ENCODE data around the gene AKAP6. TPM values are rescaled to one million over a fixed set of nuclear protein-coding genes. Genes with fewer than 3 reads are reported as not detected.

The AKAP6 gene
- total RNA-seq, 2 experiments from 2014 or later, result 0.13 to 0.72 TPM

- H3K4me2 ChIP-seq (ENCODE audit: low read length), result no peak overlapping the region
- BruUV-seq (replicated peaks), result no TSS peak
- TF ChIP-seq EZH2phosphoT487 (IDR thresholded peaks at IDR 0.05; ENCODE audit: borderline replicate concordance, low read depth, low read length), result no peak
- TF ChIP-seq CTCF (conservative IDR thresholded peaks at IDR 0.05; ENCODE audit: low read length), result no peak
Observed at GRCh38 chr14:32627545-32628298, 298.6 kb downstream of the AKAP6 start.

GRCh38 chr14:32629236-32629635, 300.1 kb downstream of the AKAP6 start:
- Histone ChIP-seq H3K79me2 (ENCODE audit: insufficient read depth, low read depth, low read length) (no peaks in the 10 kb centered on the region), H4K20me1 (ENCODE audit: insufficient read depth, low read length) (no peaks in the 10 kb centered on the region), H3K9me3 (ENCODE audit: low read length) (no peaks in the 10 kb centered on the region), H3K4me1 (ENCODE audit: insufficient read depth, low read length, poor library complexity, severe bottlenecking) (no peaks in the 10 kb centered on the region), H3K27ac (ENCODE audit: low read depth, low read length, poor library complexity, severe bottlenecking) (no peak overlapping the region), H3K4me3 (ENCODE audit: low read depth, low read length, poor library complexity, severe bottlenecking) (no peak overlapping the region), H3K9me2 (ENCODE audit: insufficient read depth, low read length) (no peaks in the 10 kb centered on the region; the same call in 1 of the 2 replicates), H2AFZ (ENCODE audit: low read length) (no peak overlapping the region), H3K4me2 (ENCODE audit: low read length) (no peak overlapping the region), H3K36me3 (ENCODE audit: insufficient read depth, low read length) (no peaks in the 10 kb centered on the region)
- BruUV-seq (replicated peaks), result no TSS peak
- no peak for DNase-seq (ENCODE audit: low spot score)
- ChIA-PET POLR2A (interaction anchor here (0.6 to 1.3 kb wide), 4 partner anchors 11 to 1590 kb away, joined by 3 to 7 read pairs (median 4); no protein-coding TSS in a partner anchor), CTCF (ENCODE audit: unreplicated experiment) (no interaction called here)
- intact Hi-C loops (cut with micrococcal nuclease; ENCODE audit: unreplicated experiment), result no loop called here
- TF ChIP-seq EZH2phosphoT487 (IDR thresholded peaks at IDR 0.05; ENCODE audit: borderline replicate concordance, low read depth, low read length), result no peak
- TF ChIP-seq CTCF (conservative IDR thresholded peaks at IDR 0.05; ENCODE audit: low read length), result no peak

More at GRCh38 chr14:32627545-32628298, 298.6 kb downstream of the AKAP6 start:
- H3K36me3 ChIP-seq (ENCODE audit: insufficient read depth, low read length), result no peaks in the 10 kb centered on the region
- ChIA-PET CTCF (ENCODE audit: unreplicated experiment) (no interaction called here), POLR2A (interaction anchor here (0.5 to 1.3 kb wide), 2 partner anchors 10 to 16 kb away, joined by 3 read pairs; no protein-coding TSS in a partner anchor)
- no peaks in the 10 kb centered on the region; the same call in 1 of the 2 replicates for H3K9me2 ChIP-seq (ENCODE audit: insufficient read depth, low read length)
- intact Hi-C loops (cut with micrococcal nuclease; ENCODE audit: unreplicated experiment), result no loop called here
- H4K20me1 ChIP-seq (ENCODE audit: insufficient read depth, low read length), result no peaks in the 10 kb centered on the region
- no peaks in the 10 kb centered on the region for H3K9me3 ChIP-seq (ENCODE audit: low read length)
- no peak for DNase-seq (ENCODE audit: low spot score)
- no peak overlapping the region for H3K4me3 ChIP-seq (ENCODE audit: low read depth, low read length, poor library complexity, severe bottlenecking)
- H3K4me1 ChIP-seq (ENCODE audit: insufficient read depth, low read length, poor library complexity, severe bottlenecking), result peaks cover 4% of the 10 kb centered on the region
- H3K79me2 ChIP-seq (ENCODE audit: insufficient read depth, low read depth, low read length), result no peaks in the 10 kb centered on the region
- no peak overlapping the region for H3K27ac ChIP-seq (ENCODE audit: low read depth, low read length, poor library complexity, severe bottlenecking)
- H2AFZ ChIP-seq (ENCODE audit: low read length), result no peak overlapping the region

GRCh38 chr14:32630701-32631100, 301.6 kb downstream of the AKAP6 start:
- TF ChIP-seq EZH2phosphoT487 (IDR thresholded peaks at IDR 0.05; ENCODE audit: borderline replicate concordance, low read depth, low read length), result no peak
- TF ChIP-seq CTCF (conservative IDR thresholded peaks at IDR 0.05; ENCODE audit: low read length), result no peak
- BruUV-seq (replicated peaks), result no TSS peak
- no peak for DNase-seq (ENCODE audit: low spot score)
- Histone ChIP-seq H3K36me3 (ENCODE audit: insufficient read depth, low read length) (no peaks in the 10 kb centered on the region), H3K4me1 (ENCODE audit: insufficient read depth, low read length, poor library complexity, severe bottlenecking) (no peaks in the 10 kb centered on the region), H3K4me2 (ENCODE audit: low read length) (no peak overlapping the region), H3K4me3 (ENCODE audit: low read depth, low read length, poor library complexity, severe bottlenecking) (no peak overlapping the region), H3K27ac (ENCODE audit: low read depth, low read length, poor library complexity, severe bottlenecking) (no peak overlapping the region), H4K20me1 (ENCODE audit: insufficient read depth, low read length) (no peaks in the 10 kb centered on the region), H3K9me3 (ENCODE audit: low read length) (no peaks in the 10 kb centered on the region), H3K79me2 (ENCODE audit: insufficient read depth, low read depth, low read length) (no peaks in the 10 kb centered on the region), H2AFZ (ENCODE audit: low read length) (no peak overlapping the region), H3K9me2 (ENCODE audit: insufficient read depth, low read length) (no peaks in the 10 kb centered on the region)
- CTCF ChIA-PET (ENCODE audit: unreplicated experiment), result no interaction called here
- POLR2A ChIA-PET, result no interaction called here
- intact Hi-C loops (cut with micrococcal nuclease; ENCODE audit: unreplicated experiment), result no loop called here

Data from OCI-LY7 (cell line).